Hepatocyte (in vitro differentiated cells): ENCODE results near the gene LARP1B.

Source experiments
- EZH2 ChIP-seq: fragments of 200-600 bp; sonication (generic); IDR thresholded peaks from 2 replicates; pipeline ENCODE4 v1.6.1; 2016; ENCODE audit warnings: antibody characterized with exemption, mild to moderate bottlenecking, borderline replicate concordance
- EZH2phosphoT487 ChIP-seq: fragments of 200-600 bp; sonication (generic); IDR thresholded peaks from one replicate; pipeline ENCODE4 v1.6.1; 2018; ENCODE audit warnings: antibody characterized with exemption, mild to moderate bottlenecking, low read depth, moderate library complexity; ENCODE audit not compliant: unreplicated experiment, severe bottlenecking
- TF ChIP-seq, protein P1 (sequence below): fragments of 200-600 bp; sonication (generic); IDR thresholded peaks from 2 replicates; pipeline ENCODE4 v1.5.1; 2016; ENCODE audit warnings: antibody characterized with exemption, mild to moderate bottlenecking; ENCODE audit not compliant: poor library complexity

- TF ChIP-seq, protein P1, sequence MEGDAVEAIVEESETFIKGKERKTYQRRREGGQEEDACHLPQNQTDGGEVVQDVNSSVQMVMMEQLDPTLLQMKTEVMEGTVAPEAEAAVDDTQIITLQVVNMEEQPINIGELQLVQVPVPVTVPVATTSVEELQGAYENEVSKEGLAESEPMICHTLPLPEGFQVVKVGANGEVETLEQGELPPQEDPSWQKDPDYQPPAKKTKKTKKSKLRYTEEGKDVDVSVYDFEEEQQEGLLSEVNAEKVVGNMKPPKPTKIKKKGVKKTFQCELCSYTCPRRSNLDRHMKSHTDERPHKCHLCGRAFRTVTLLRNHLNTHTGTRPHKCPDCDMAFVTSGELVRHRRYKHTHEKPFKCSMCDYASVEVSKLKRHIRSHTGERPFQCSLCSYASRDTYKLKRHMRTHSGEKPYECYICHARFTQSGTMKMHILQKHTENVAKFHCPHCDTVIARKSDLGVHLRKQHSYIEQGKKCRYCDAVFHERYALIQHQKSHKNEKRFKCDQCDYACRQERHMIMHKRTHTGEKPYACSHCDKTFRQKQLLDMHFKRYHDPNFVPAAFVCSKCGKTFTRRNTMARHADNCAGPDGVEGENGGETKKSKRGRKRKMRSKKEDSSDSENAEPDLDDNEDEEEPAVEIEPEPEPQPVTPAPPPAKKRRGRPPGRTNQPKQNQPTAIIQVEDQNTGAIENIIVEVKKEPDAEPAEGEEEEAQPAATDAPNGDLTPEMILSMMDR, result no peak
- no peak for TF ChIP-seq EZH2
- TF ChIP-seq EZH2phosphoT487, result no peak
These were observed 186.8 kb downstream of the LARP1B start for GRCh38 chr4:128247906-128248305.
